Measurements from ENCODE around the gene MTHFD1L.

DNA sequence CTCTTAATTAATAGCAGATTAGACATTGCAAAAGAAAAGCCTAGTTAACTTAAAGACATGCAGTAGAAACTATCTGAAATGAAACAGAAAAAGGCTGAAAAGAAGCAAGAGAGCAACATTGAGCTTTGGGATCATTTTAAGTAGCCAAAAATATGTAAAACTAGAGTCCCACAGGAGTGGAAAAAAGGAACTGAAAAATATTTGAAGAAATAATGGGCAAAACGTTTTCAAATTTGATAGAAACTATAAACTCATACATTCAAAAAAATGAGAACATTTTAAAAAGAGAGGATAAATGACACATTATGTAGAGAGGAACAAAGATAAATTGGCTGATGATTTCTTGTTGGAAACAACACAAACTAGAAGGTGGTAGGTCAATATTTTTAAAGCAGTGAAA lies 208.2 kb downstream of the MTHFD1L start:
- TF ChIP-seq, protein P1, sequence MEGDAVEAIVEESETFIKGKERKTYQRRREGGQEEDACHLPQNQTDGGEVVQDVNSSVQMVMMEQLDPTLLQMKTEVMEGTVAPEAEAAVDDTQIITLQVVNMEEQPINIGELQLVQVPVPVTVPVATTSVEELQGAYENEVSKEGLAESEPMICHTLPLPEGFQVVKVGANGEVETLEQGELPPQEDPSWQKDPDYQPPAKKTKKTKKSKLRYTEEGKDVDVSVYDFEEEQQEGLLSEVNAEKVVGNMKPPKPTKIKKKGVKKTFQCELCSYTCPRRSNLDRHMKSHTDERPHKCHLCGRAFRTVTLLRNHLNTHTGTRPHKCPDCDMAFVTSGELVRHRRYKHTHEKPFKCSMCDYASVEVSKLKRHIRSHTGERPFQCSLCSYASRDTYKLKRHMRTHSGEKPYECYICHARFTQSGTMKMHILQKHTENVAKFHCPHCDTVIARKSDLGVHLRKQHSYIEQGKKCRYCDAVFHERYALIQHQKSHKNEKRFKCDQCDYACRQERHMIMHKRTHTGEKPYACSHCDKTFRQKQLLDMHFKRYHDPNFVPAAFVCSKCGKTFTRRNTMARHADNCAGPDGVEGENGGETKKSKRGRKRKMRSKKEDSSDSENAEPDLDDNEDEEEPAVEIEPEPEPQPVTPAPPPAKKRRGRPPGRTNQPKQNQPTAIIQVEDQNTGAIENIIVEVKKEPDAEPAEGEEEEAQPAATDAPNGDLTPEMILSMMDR (IDR thresholded peaks at IDR 0.05) = no peak
- no peak for TF ChIP-seq POLR2A (IDR thresholded peaks at IDR 0.05)
- no peak for TF ChIP-seq POLR2AphosphoS5 (IDR thresholded peaks at IDR 0.05)
- TF ChIP-seq EP300 (IDR thresholded peaks at IDR 0.05) = no peak

All from stomach (tissue), 4 donors.